Activated gamma-delta T cell (primary cell): Measurements from ENCODE around the gene CDADC1.
"Not testable (repeated sequence)": the region's sequence is repeated elsewhere in the genome, so short reads cannot be mapped to it uniquely, and the experiment has no call there.

Experiments used
- DNase-seq: peaks from one replicate; lab custom pipeline; 2025; lab: John Stamatoyannopoulos, UW

Gene CDADC1

GRCh38 chr13:49238621-49239020 is 9.1 kb upstream of the CDADC1 start:
- DNase-seq: no peak

GRCh38 chr13:49240017-49240416 is 7.7 kb upstream of the CDADC1 start:
- no peak for DNase-seq

- DNase-seq: no peak
Measured at GRCh38 chr13:49241296-49241695, 6.4 kb upstream of the CDADC1 start.

- DNase-seq: no peak
Measured at GRCh38 chr13:49245101-49245500, 2.6 kb upstream of the CDADC1 start.

GRCh38 chr13:49246850-49247642 is 679 bp upstream of the CDADC1 start:
- no peak for DNase-seq

GRCh38 chr13:49248622-49249002 is 887 bp downstream of the CDADC1 start:
- no peak for DNase-seq

- no peak for DNase-seq
Measured at GRCh38 chr13:49251326-49251725, 3.6 kb downstream of the CDADC1 start.

GRCh38 chr13:49253310-49253709 is 5.6 kb downstream of the CDADC1 start:
- no peak for DNase-seq

GRCh38 chr13:49254007-49254406 is 6.3 kb downstream of the CDADC1 start:
- no peak for DNase-seq

GRCh38 chr13:49256841-49257240 is 9.1 kb downstream of the CDADC1 start:
- DNase-seq: no peak

- DNase-seq: no peak
Measured at GRCh38 chr13:49258089-49258796, 10.5 kb downstream of the CDADC1 start.

- no peak for DNase-seq
Measured at GRCh38 chr13:49259586-49259985, 11.9 kb downstream of the CDADC1 start.

- no peak for DNase-seq
Measured at GRCh38 chr13:49262634-49263033, 14.9 kb downstream of the CDADC1 start.

- DNase-seq: no peak
Measured at GRCh38 chr13:49265822-49266221, 18.1 kb downstream of the CDADC1 start.

GRCh38 chr13:49271264-49271663 is 23.5 kb downstream of the CDADC1 start:
- no peak for DNase-seq

- DNase-seq: no peak
Measured at GRCh38 chr13:49272296-49272695, 24.6 kb downstream of the CDADC1 start.

- no peak for DNase-seq
Measured at GRCh38 chr13:49278211-49278610, 30.5 kb downstream of the CDADC1 start.

- no peak for DNase-seq
Measured at GRCh38 chr13:49279112-49279511, 31.4 kb downstream of the CDADC1 start.

- no peak for DNase-seq
Measured at GRCh38 chr13:49279885-49280284, 32.2 kb downstream of the CDADC1 start.

- no peak for DNase-seq
Measured at GRCh38 chr13:49287995-49288394, 40.3 kb downstream of the CDADC1 start.

GRCh38 chr13:49288458-49288857 is 40.7 kb downstream of the CDADC1 start:
- DNase-seq: no peak

- no peak for DNase-seq
Measured at GRCh38 chr13:49292742-49293486, 45.2 kb downstream of the CDADC1 start.

- not testable (repeated sequence) for DNase-seq
Measured at GRCh38 chr13:49294723-49295122, 47.0 kb downstream of the CDADC1 start.
